ENCODE measurements around the gene ZBTB20. TPM values are rescaled to one million over a fixed set of nuclear protein-coding genes. Genes with fewer than 3 reads are reported as not detected.

The ZBTB20 gene
- polyA plus RNA-seq, 3 donors = 1.3 to 3.2 (median 2.0) TPM

DNA sequence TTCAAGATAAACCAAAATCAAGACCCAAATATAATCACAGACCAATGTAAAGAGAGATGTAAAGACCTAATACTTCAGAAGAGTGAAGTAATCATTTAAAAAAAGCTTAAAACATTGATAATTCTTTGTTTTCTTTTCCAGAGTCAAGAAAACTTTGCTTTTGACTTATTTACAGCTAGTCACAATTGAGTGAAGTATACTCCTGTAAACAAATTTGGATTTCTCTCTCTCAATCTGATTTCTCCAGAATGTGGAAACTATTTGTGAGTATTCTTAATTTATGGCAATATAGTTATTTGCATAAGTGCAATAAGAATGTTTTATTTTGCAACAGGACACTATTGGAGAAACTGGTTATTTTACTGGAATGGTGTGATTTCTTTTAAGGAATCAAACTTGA, 43.7 kb upstream of the ZBTB20 start:
- no peak overlapping the region for H3K4me3 Mint-ChIP-seq
- no peaks in the 10 kb centered on the region for H3K36me3 Mint-ChIP-seq
- Histone ChIP-seq H3K79me2 (ENCODE audit: insufficient read depth, low read length) (no peaks in the 10 kb centered on the region), H3K4me3 (replicated peaks in 1 of 3; ENCODE audit: low read depth in 2 of 3, low read length in 3 of 3) (no peak overlapping the region), H3K9ac (ENCODE audit: insufficient read depth, low read length, poor library complexity, severe bottlenecking) (no peak overlapping the region), H3K9me3 (replicated peaks in 1 of 2; ENCODE audit: control insufficient read depth in 1 of 2, insufficient read depth in 1 of 2, low read length in 2 of 2) (peaks cover 2 to 8% of the 10 kb centered on the region in 2 donors), H4K20me1 (ENCODE audit: insufficient read depth, low read length) (no peaks in the 10 kb centered on the region), H2AFZ (ENCODE audit: insufficient read depth, low read depth, low read length, poor library complexity, severe bottlenecking) (no peak overlapping the region), H3K4me2 (replicated peaks; ENCODE audit: extremely low read depth, low read length, poor library complexity, severe bottlenecking) (no peak overlapping the region), H3K4me1 (ENCODE audit: control insufficient read depth in 1 of 2, insufficient read depth in 2 of 2, low read length in 2 of 2) (no peaks in the 10 kb centered on the region), H3K27me3 (ENCODE audit: control insufficient read depth in 2 of 2, insufficient read depth in 2 of 2, low read length in 2 of 2) (no peaks in the 10 kb centered on the region), H3K36me3 (replicated peaks in 1 of 2; ENCODE audit: control insufficient read depth in 1 of 2, insufficient read depth in 2 of 2, low read length in 2 of 2) (no peaks in the 10 kb centered on the region), H3K27ac (ENCODE audit: low read depth in 1 of 2, low read length in 2 of 2) (no peak overlapping the region)
- peaks cover 1 to 3% (median 1%) of the 10 kb centered on the region in 3 donors for H3K27me3 Mint-ChIP-seq (ENCODE audit: low read depth in 3 of 3)
- peaks cover 0 to 7% (median 3%) of the 10 kb centered on the region in 7 donors for H3K9me3 Mint-ChIP-seq
- no peak for DNase-seq
- intact Hi-C loops (cut with micrococcal nuclease) = no loop called here
- H3K27ac Mint-ChIP-seq = no peak overlapping the region
- H3K4me1 Mint-ChIP-seq = peaks cover 3% of the 10 kb centered on the region
- TF ChIP-seq, protein P1, sequence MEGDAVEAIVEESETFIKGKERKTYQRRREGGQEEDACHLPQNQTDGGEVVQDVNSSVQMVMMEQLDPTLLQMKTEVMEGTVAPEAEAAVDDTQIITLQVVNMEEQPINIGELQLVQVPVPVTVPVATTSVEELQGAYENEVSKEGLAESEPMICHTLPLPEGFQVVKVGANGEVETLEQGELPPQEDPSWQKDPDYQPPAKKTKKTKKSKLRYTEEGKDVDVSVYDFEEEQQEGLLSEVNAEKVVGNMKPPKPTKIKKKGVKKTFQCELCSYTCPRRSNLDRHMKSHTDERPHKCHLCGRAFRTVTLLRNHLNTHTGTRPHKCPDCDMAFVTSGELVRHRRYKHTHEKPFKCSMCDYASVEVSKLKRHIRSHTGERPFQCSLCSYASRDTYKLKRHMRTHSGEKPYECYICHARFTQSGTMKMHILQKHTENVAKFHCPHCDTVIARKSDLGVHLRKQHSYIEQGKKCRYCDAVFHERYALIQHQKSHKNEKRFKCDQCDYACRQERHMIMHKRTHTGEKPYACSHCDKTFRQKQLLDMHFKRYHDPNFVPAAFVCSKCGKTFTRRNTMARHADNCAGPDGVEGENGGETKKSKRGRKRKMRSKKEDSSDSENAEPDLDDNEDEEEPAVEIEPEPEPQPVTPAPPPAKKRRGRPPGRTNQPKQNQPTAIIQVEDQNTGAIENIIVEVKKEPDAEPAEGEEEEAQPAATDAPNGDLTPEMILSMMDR (IDR thresholded peaks at IDR 0.05) = no peak

DNA sequence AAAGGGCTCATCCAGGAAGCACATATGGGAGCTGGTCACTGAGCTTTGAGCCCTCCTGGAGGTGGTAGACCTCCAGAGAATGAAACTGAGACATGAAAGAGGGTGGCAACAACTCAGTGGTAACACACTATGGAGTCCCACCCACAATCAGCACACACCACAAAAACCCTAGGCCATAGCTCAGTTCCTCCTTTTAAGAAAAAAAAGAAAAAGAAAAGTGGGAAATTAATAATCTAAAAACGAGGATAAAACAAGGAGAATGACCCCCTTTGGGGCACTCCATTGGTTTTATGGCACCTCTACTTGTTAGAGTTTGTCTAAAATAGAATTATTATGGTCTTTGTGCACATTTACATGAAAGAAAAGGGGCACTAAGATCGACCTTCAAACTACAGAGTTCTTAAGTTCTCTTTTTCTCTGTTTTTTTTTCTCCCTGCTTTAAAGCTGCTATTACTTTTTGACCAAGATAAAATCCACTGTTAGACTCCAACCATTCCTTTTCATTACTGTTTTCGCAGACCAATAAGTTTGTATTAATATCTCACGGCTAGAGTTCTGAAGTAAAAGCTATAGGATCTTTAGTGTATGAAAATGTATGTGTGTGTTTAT, 40.2 kb upstream of the ZBTB20 start:
- Histone ChIP-seq H3K9me3 (replicated peaks in 1 of 2; ENCODE audit: control insufficient read depth in 1 of 2, insufficient read depth in 1 of 2, low read length in 2 of 2) (peaks cover 1 to 8% of the 10 kb centered on the region in 2 donors), H3K9ac (ENCODE audit: insufficient read depth, low read length, poor library complexity, severe bottlenecking) (no peak overlapping the region), H3K4me3 (replicated peaks in 1 of 3; ENCODE audit: low read depth in 2 of 3, low read length in 3 of 3) (no peak overlapping the region), H3K79me2 (ENCODE audit: insufficient read depth, low read length) (no peaks in the 10 kb centered on the region), H3K27ac (ENCODE audit: low read depth in 1 of 2, low read length in 2 of 2) (no peak overlapping the region), H4K20me1 (ENCODE audit: insufficient read depth, low read length) (no peaks in the 10 kb centered on the region), H3K4me1 (ENCODE audit: control insufficient read depth in 1 of 2, insufficient read depth in 2 of 2, low read length in 2 of 2) (no peaks in the 10 kb centered on the region), H3K27me3 (ENCODE audit: control insufficient read depth in 2 of 2, insufficient read depth in 2 of 2, low read length in 2 of 2) (no peaks in the 10 kb centered on the region), H2AFZ (ENCODE audit: insufficient read depth, low read depth, low read length, poor library complexity, severe bottlenecking) (no peak overlapping the region), H3K4me2 (replicated peaks; ENCODE audit: extremely low read depth, low read length, poor library complexity, severe bottlenecking) (no peak overlapping the region), H3K36me3 (replicated peaks in 1 of 2; ENCODE audit: control insufficient read depth in 1 of 2, insufficient read depth in 2 of 2, low read length in 2 of 2) (no peaks in the 10 kb centered on the region)
- no CpG with 5 or more reads among the region's 4 CpGs for WGBS (ENCODE audit: insufficient coverage)
- Mint-ChIP-seq H3K27ac (no peak overlapping the region), H3K27me3 (ENCODE audit: low read depth in 3 of 3) (peaks cover 0 to 3% (median 1%) of the 10 kb centered on the region in 3 donors), H3K36me3 (no peaks in the 10 kb centered on the region), H3K4me1 (peaks cover 3% of the 10 kb centered on the region), H3K4me3 (no peak overlapping the region), H3K9me3 (peaks cover 3 to 10% (median 7%) of the 10 kb centered on the region in 7 donors)
- TF ChIP-seq, protein P1 (IDR thresholded peaks at IDR 0.05) = no peak
- DNase-seq = no peak
- intact Hi-C loops (cut with micrococcal nuclease) = no loop called here

Data from CD14-positive monocyte (primary cell).